Measurements from ENCODE around the gene PKP3. TPM values are rescaled to one million over a fixed set of nuclear protein-coding genes. Genes with fewer than 3 reads are reported as not detected.

Gene PKP3
- total and polyA plus RNA-seq, 9 of the 15 experiments (the other 6 are each of a cell fraction or from before 2014, with no cell fraction given) = 0.11 to 110 (median 30.7) TPM

DNA sequence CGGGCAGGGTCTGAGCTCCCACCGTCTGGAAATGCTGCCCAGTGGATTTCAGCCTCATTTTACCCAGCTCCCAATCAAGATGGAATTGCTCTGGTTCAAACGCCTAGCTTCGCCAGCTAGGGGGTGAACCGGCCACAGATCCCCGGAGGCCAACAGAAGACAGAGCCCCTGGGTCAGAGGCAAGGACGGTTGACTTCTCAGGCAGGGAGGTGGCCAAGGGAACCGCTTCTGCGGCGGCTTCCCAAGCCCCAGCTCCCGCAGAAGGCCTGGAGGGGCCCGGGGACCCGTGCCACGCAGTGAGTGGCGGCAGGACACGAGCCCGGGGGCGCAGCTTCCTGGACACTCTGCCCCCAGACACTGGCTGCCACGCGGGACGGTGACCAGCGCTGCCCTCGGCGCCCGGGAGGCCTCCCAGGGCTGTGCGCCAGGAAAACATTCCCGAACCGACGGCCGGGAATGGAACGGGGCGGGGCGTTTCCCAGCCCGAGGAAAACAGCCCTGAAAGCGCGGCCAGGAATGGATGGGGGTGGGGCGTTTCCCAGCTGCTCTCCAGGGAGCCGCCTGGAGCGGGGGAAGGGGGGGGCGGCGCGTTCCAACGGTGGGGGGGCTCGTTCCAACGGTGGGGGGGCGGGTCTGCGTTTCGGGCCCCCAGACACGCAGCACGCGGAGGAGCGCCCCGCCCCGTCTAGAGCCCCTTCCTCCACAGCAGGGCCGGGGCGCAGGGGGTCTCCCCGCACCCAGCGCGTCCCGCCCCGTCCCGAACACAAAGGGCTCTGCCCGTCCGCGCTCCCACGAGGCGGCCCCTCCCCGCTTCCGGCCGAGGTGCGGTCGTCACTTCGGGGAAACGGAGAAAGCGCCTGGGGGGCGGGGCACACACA lies 38.2 kb upstream of the PKP3 start (continued):
- TF ChIP-seq, protein P1, sequence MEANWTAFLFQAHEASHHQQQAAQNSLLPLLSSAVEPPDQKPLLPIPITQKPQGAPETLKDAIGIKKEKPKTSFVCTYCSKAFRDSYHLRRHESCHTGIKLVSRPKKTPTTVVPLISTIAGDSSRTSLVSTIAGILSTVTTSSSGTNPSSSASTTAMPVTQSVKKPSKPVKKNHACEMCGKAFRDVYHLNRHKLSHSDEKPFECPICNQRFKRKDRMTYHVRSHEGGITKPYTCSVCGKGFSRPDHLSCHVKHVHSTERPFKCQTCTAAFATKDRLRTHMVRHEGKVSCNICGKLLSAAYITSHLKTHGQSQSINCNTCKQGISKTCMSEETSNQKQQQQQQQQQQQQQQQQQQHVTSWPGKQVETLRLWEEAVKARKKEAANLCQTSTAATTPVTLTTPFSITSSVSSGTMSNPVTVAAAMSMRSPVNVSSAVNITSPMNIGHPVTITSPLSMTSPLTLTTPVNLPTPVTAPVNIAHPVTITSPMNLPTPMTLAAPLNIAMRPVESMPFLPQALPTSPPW (CRISPR knock-in tag; IDR thresholded peaks at IDR 0.05) = peak; percentile 89
- no peak for TF ChIP-seq ZNF3 (CRISPR knock-in tag; IDR thresholded peaks at IDR 0.05)
- TF ChIP-seq TEAD4 (IDR thresholded peaks at IDR 0.05; ENCODE audit: low read length) = no peak
- TF ChIP-seq TEAD4 (CRISPR knock-in tag; IDR thresholded peaks at IDR 0.05; ENCODE audit: borderline replicate concordance) = no peak
- TF ChIP-seq, protein P2, sequence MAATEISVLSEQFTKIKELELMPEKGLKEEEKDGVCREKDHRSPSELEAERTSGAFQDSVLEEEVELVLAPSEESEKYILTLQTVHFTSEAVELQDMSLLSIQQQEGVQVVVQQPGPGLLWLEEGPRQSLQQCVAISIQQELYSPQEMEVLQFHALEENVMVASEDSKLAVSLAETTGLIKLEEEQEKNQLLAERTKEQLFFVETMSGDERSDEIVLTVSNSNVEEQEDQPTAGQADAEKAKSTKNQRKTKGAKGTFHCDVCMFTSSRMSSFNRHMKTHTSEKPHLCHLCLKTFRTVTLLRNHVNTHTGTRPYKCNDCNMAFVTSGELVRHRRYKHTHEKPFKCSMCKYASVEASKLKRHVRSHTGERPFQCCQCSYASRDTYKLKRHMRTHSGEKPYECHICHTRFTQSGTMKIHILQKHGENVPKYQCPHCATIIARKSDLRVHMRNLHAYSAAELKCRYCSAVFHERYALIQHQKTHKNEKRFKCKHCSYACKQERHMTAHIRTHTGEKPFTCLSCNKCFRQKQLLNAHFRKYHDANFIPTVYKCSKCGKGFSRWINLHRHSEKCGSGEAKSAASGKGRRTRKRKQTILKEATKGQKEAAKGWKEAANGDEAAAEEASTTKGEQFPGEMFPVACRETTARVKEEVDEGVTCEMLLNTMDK (IDR thresholded peaks at IDR 0.05; ENCODE audit: borderline replicate concordance, insufficient read depth, low read depth, low read length, poor library complexity, severe bottlenecking) = no peak
- TF ChIP-seq LEF1 (IDR thresholded peaks at IDR 0.05) = no peak
- no peak for TF ChIP-seq DNMT1 (IDR thresholded peaks at IDR 0.05)
- TF ChIP-seq GATAD2B (IDR thresholded peaks at IDR 0.05; ENCODE audit: borderline replicate concordance) = peak; percentile 67; the same call in 1 of the 2 replicates
- no peak for TF ChIP-seq NR2C1 (IDR thresholded peaks at IDR 0.05)
- peak; percentile 75 for TF ChIP-seq NR2C1 (tag; IDR thresholded peaks at IDR 0.05)
- TF ChIP-seq, protein P3, sequence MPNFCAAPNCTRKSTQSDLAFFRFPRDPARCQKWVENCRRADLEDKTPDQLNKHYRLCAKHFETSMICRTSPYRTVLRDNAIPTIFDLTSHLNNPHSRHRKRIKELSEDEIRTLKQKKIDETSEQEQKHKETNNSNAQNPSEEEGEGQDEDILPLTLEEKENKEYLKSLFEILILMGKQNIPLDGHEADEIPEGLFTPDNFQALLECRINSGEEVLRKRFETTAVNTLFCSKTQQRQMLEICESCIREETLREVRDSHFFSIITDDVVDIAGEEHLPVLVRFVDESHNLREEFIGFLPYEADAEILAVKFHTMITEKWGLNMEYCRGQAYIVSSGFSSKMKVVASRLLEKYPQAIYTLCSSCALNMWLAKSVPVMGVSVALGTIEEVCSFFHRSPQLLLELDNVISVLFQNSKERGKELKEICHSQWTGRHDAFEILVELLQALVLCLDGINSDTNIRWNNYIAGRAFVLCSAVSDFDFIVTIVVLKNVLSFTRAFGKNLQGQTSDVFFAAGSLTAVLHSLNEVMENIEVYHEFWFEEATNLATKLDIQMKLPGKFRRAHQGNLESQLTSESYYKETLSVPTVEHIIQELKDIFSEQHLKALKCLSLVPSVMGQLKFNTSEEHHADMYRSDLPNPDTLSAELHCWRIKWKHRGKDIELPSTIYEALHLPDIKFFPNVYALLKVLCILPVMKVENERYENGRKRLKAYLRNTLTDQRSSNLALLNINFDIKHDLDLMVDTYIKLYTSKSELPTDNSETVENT (CRISPR knock-in tag; IDR thresholded peaks at IDR 0.05) = peak; percentile 18; the same call in 1 of the 2 replicates
- TF ChIP-seq KDM1A (IDR thresholded peaks at IDR 0.05) = no peak
- peak; percentile 58; the same call in 1 of the 2 replicates for TF ChIP-seq POLR2A (conservative IDR thresholded peaks at IDR 0.05)
- TF ChIP-seq, protein P4, sequence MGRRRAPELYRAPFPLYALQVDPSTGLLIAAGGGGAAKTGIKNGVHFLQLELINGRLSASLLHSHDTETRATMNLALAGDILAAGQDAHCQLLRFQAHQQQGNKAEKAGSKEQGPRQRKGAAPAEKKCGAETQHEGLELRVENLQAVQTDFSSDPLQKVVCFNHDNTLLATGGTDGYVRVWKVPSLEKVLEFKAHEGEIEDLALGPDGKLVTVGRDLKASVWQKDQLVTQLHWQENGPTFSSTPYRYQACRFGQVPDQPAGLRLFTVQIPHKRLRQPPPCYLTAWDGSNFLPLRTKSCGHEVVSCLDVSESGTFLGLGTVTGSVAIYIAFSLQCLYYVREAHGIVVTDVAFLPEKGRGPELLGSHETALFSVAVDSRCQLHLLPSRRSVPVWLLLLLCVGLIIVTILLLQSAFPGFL (CRISPR knock-in tag; IDR thresholded peaks at IDR 0.05) = no peak
- TF ChIP-seq MTF1 (CRISPR knock-in tag; IDR thresholded peaks at IDR 0.05; ENCODE audit: borderline replicate concordance) = peak; percentile 75; the same call in 1 of the 2 replicates
- TF ChIP-seq, protein P5, sequence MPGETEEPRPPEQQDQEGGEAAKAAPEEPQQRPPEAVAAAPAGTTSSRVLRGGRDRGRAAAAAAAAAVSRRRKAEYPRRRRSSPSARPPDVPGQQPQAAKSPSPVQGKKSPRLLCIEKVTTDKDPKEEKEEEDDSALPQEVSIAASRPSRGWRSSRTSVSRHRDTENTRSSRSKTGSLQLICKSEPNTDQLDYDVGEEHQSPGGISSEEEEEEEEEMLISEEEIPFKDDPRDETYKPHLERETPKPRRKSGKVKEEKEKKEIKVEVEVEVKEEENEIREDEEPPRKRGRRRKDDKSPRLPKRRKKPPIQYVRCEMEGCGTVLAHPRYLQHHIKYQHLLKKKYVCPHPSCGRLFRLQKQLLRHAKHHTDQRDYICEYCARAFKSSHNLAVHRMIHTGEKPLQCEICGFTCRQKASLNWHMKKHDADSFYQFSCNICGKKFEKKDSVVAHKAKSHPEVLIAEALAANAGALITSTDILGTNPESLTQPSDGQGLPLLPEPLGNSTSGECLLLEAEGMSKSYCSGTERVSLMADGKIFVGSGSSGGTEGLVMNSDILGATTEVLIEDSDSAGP (CRISPR knock-in tag; IDR thresholded peaks at IDR 0.05) = no peak
- 0 out of 2 replicates have a peak, but pooled peaks have one; percentile 39 for TF ChIP-seq CAMTA2 (CRISPR knock-in tag; conservative IDR thresholded peaks at IDR 0.05)
- TF ChIP-seq PCBP1 (IDR thresholded peaks at IDR 0.05; ENCODE audit: low read depth, low read length, poor library complexity, severe bottlenecking) = peak; percentile 58
- TF ChIP-seq ZBTB17 (CRISPR knock-in tag; IDR thresholded peaks at IDR 0.05) = peak; percentile 92

Data from K562 (cell line).